Osteoblast (primary cell): ENCODE data around the gene PDLIM7. TPM values are rescaled to one million over a fixed set of nuclear protein-coding genes. Genes with fewer than 3 reads are reported as not detected.

Source experiments
- DNase-seq: peaks from one replicate; pipeline ENCODE4 v3.0.0; 2011; ENCODE audit warnings: low spot score, mixed read lengths; ENCODE audit not compliant: insufficient read length; ENCODE audit errors: missing footprints
- H2AFZ ChIP-seq: 2 replicates; pipeline ENCODE4 v1.6.0; 2011; ENCODE audit warnings: mild to moderate bottlenecking, low read length
- H3K27ac ChIP-seq: 2 replicates; pipeline ENCODE4 v1.5.1; 2011; ENCODE audit warnings: mild to moderate bottlenecking, low read depth, low read length, moderate library complexity
- H3K27me3 ChIP-seq: 2 replicates; pipeline ENCODE4 v1.6.0; 2012; ENCODE audit warnings: mild to moderate bottlenecking, control low read depth, inconsistent platforms, low read length, moderate library complexity; ENCODE audit not compliant: insufficient read depth
- H3K36me3 ChIP-seq: 2 replicates; pipeline ENCODE4 v1.5.1; 2011; ENCODE audit warnings: mild to moderate bottlenecking, low read length, control low read depth, moderate library complexity; ENCODE audit not compliant: insufficient read depth
- H3K4me1 ChIP-seq: 2 replicates; pipeline ENCODE4 v1.5.1; 2011; ENCODE audit warnings: mild to moderate bottlenecking, low read length, control low read depth, moderate library complexity; ENCODE audit not compliant: insufficient read depth
- H3K4me2 ChIP-seq: 2 replicates; pipeline ENCODE4 v1.6.0; 2011; ENCODE audit warnings: mild to moderate bottlenecking, low read length; ENCODE audit not compliant: insufficient read depth
- H3K4me3 ChIP-seq: fragments of 200-600 bp; sonication (generic); 3 replicates; pipeline ENCODE4 v1.5.1; 2012; ENCODE audit warnings: mild to moderate bottlenecking, low read length, inconsistent platforms; ENCODE audit not compliant: insufficient read depth
- H3K79me2 ChIP-seq: 2 replicates; pipeline ENCODE4 v1.6.0; 2012; ENCODE audit warnings: mild to moderate bottlenecking, low read length, control low read depth, inconsistent platforms; ENCODE audit not compliant: insufficient read depth
- H3K9me3 ChIP-seq: 2 replicates; pipeline ENCODE4 v1.5.1; 2011; ENCODE audit warnings: low read depth, low read length, control low read depth
- H4K20me1 ChIP-seq: 2 replicates; pipeline ENCODE4 v1.6.0; 2012; ENCODE audit warnings: mild to moderate bottlenecking, low read length, control low read depth; ENCODE audit not compliant: insufficient read depth
- total RNA-seq: library from RNA; depleted of rRNA; stranded (reverse); fragments of >200 nt; gene quantifications from 2 replicates; pipeline ENCODE4 v1.2.3, GENCODE V29; 2012
- TF ChIP-seq, protein P1 (sequence below): IDR thresholded peaks from 2 replicates; pipeline ENCODE4 v1.5.1; 2011; ENCODE audit warnings: mild to moderate bottlenecking, low read depth, low read length, moderate library complexity; ENCODE audit errors: extremely low read depth

PDLIM7 gene
- total RNA-seq, 1 donor: 159 TPM

GRCh38 chr5:177474846-177475562 lies 22.4 kb downstream of the PDLIM7 start:
- Histone ChIP-seq H3K4me1 (peaks cover 36% of the 10 kb centered on the region), H3K79me2 (peaks cover 28% of the 10 kb centered on the region), H3K4me2 (no peak overlapping the region), H4K20me1 (peaks cover 30% of the 10 kb centered on the region), H3K27ac (no peak overlapping the region), H3K4me3 (no peak overlapping the region), H3K27me3 (no peaks in the 10 kb centered on the region), H3K36me3 (peaks cover 15% of the 10 kb centered on the region), H3K9me3 (no peaks in the 10 kb centered on the region), H2AFZ (no peak overlapping the region)
- TF ChIP-seq, protein P1, sequence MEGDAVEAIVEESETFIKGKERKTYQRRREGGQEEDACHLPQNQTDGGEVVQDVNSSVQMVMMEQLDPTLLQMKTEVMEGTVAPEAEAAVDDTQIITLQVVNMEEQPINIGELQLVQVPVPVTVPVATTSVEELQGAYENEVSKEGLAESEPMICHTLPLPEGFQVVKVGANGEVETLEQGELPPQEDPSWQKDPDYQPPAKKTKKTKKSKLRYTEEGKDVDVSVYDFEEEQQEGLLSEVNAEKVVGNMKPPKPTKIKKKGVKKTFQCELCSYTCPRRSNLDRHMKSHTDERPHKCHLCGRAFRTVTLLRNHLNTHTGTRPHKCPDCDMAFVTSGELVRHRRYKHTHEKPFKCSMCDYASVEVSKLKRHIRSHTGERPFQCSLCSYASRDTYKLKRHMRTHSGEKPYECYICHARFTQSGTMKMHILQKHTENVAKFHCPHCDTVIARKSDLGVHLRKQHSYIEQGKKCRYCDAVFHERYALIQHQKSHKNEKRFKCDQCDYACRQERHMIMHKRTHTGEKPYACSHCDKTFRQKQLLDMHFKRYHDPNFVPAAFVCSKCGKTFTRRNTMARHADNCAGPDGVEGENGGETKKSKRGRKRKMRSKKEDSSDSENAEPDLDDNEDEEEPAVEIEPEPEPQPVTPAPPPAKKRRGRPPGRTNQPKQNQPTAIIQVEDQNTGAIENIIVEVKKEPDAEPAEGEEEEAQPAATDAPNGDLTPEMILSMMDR: no peak
- peak; percentile 92 for DNase-seq

- Histone ChIP-seq H3K79me2 (peaks cover 38% of the 10 kb centered on the region), H3K4me2 (peak overlapping the region; percentile 48), H2AFZ (no peak overlapping the region), H3K9me3 (no peaks in the 10 kb centered on the region), H4K20me1 (peaks cover 36% of the 10 kb centered on the region), H3K4me3 (peak overlapping the region; percentile 46), H3K4me1 (peaks cover 36% of the 10 kb centered on the region), H3K27ac (no peak overlapping the region), H3K27me3 (no peaks in the 10 kb centered on the region), H3K36me3 (peaks cover 7% of the 10 kb centered on the region)
- peak; percentile 90 for DNase-seq
- TF ChIP-seq, protein P1: no peak
Observed at GRCh38 chr5:177474002-177474476, 23.4 kb downstream of the PDLIM7 start.

GRCh38 chr5:177473443-177474001 lies 23.9 kb downstream of the PDLIM7 start, which contains the start of gene DBN1:
Gene DBN1 (minus strand): TSS chr5:177473634. CDS start chr5:177473521, 113 bp downstream.
- peaks cover 43% of the 10 kb centered on the region for H3K79me2 ChIP-seq
- peak; percentile 99 for DNase-seq

More at GRCh38 chr5:177473443-177474001, 23.9 kb downstream of the PDLIM7 start, which contains the start of gene DBN1:
- peak within 1 kb of the TSS; percentile 90 for H3K4me2 ChIP-seq
- H3K4me1 ChIP-seq: peaks cover 42% of the 10 kb centered on the region
- H3K4me3 ChIP-seq: peak within 1 kb of the TSS; percentile 87
- peak within 1 kb of the TSS; percentile 80 for H3K27ac ChIP-seq
- no peak within 1 kb of the TSS for H2AFZ ChIP-seq
- peaks cover 5% of the 10 kb centered on the region for H3K36me3 ChIP-seq
- no peaks in the 10 kb centered on the region for H3K9me3 ChIP-seq
- TF ChIP-seq, protein P1: no peak
- H3K27me3 ChIP-seq: no peaks in the 10 kb centered on the region
- peaks cover 41% of the 10 kb centered on the region for H4K20me1 ChIP-seq
